Measurements from ENCODE around the gene ALX1.

- TF ChIP-seq CTCF (IDR thresholded peaks at IDR 0.05; ENCODE audit: low read depth, low read length, missing input control), result no peak
- no peak for TF ChIP-seq JUND (IDR thresholded peaks at IDR 0.05)
- TF ChIP-seq GABPA (IDR thresholded peaks at IDR 0.05 in 1 of 2, conservative IDR thresholded peaks at IDR 0.05 in 1 of 2), result no peak
- TF ChIP-seq EGR1 (IDR thresholded peaks at IDR 0.05; ENCODE audit: low read depth in 2 of 2), result no peak
- no peak for TF ChIP-seq RAD21 (IDR thresholded peaks at IDR 0.05)
- no peak for TF ChIP-seq SP1 (IDR thresholded peaks at IDR 0.05)
- no peak for TF ChIP-seq ZBTB33 (IDR thresholded peaks at IDR 0.05)
- TF ChIP-seq ATF3 (IDR thresholded peaks at IDR 0.05), result no peak
Observed at GRCh38 chr12:85280165-85280983, at the start of gene ALX1.
